SK-N-MC (cell line): ENCODE results near the gene NPIPB2.

Experiments
- FOXP2 ChIP-seq: optimal IDR thresholded peaks from 2 replicates; pipeline ENCODE3; 2011; ENCODE audit warnings: mild to moderate bottlenecking, moderate library complexity; ENCODE audit not compliant: insufficient read depth; ENCODE audit errors: extremely low read length, control extremely low read depth
- POLR2AphosphoS5 ChIP-seq: IDR thresholded peaks from 2 replicates; pipeline ENCODE4 v1.6.1; 2012; ENCODE audit warnings: mild to moderate bottlenecking, low read depth, low read length, borderline replicate concordance

DNA sequence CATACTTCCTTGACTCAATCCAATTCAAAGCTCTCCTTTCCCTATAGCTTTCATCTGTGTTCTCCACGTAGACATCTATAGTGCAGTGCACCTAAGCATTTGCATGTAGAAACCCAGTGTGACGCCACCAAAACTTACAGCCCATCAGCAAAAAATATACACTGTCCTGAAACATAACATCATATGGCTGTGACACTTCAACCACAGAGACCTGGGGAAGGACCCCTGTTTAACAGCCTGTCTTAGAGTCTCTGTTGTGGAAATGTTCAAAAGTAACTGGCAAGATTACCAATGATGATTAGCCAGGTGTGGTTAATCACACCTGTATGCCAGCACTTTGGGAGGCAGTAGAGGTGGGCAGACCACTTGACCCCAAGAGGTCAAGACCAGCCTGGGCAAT is 48.3 kb downstream of the NPIPB2 start:
- TF ChIP-seq POLR2AphosphoS5 (no peak), FOXP2 (no peak)
